Endothelial cell of hepatic sinusoid (primary cell): ENCODE results near the gene MOB3B.

ENCODE experiments used
- in situ Hi-C: cut with HindIII; loops from 2 replicates; pipeline ENCODE4 v1.10.0; 2017; ENCODE audit warnings: low sequenced_read_pairs

The MOB3B gene

GRCh38 chr9:27347889-27348288, 181.7 kb downstream of the MOB3B start:
- in situ Hi-C loops: no loop called here

- in situ Hi-C loops: no loop called here
Measured at GRCh38 chr9:27344776-27345175, 184.8 kb downstream of the MOB3B start.

DNA sequence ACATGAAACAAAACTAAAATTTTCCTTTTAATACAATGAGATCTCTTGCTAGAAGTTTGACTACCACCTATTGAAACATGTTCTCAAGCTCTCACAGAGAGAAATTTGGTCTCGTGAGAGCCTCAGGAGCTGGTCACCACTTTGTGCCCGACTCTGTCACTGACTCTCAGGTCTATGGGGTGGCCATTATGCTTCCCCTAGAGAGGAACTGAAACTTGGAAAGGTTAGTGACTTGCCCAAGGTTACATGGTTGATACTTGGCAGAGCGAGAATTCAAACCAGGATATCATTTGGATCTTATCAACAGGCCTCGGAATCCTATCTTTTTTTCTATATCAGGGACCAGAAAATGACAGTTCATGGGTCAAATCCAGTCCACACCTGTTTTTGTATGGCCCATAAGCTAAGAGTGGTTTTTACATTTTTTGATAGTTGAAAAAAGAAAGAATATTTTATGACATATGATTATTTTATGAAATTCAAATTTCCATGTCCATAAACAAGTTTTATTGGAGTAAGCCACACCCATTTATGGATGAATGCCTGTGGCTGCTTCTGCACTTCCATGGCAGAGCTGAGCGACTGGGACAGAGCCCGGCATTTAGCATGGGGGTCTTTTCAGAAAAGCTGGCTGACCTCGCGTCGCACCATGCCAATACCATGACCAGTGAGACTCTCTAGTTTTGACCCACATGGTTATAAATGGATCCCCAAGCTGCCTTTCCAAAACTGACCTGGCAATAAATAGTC, 187.9 kb downstream of the MOB3B start:
- in situ Hi-C loops: no loop called here

DNA sequence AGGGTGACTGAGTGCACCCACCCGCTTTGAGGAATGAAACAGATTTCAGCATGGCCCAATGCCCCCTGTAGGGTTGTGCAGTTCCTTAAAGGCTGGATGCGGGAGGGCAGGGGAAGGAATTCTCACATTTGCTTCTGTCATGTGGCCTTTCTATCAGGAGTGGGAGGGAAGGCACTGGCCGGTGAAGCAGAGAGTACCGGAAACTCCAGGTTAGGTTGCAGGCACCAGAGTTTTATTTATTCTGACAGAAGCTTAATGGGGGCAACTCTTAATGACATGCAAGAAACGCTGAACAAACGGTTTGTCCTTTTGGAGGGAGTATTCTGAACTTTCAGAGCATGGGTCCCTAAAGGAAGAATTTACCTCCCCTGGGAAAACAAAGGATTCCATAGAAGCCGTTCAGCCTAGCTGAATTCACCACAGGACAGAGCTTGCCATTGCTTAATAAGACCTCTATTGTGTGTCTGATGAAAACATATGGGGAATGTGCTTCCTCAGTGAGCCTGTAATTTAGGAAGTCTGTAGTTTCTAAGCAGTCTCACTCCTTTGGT, 188.6 kb downstream of the MOB3B start:
- in situ Hi-C loops: no loop called here

DNA sequence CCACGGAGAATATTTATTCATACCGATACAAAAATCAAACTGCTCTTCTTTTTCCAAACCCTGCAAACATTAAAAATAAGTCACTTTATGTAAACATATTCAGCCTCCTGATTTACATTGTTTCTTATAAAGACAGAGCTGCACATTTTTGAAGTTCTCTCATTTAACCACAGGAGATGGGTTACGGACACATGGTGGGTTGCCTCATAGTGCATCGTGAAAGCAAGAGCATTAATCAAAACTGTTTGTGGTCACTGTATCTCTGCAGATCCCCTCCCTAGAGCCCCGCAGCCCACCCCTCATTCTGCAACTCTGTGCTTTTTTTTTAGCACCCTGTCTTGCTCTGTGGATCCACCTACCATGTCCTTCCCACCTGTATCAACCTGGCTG, 189.3 kb downstream of the MOB3B start:
- in situ Hi-C loops: no loop called here

DNA sequence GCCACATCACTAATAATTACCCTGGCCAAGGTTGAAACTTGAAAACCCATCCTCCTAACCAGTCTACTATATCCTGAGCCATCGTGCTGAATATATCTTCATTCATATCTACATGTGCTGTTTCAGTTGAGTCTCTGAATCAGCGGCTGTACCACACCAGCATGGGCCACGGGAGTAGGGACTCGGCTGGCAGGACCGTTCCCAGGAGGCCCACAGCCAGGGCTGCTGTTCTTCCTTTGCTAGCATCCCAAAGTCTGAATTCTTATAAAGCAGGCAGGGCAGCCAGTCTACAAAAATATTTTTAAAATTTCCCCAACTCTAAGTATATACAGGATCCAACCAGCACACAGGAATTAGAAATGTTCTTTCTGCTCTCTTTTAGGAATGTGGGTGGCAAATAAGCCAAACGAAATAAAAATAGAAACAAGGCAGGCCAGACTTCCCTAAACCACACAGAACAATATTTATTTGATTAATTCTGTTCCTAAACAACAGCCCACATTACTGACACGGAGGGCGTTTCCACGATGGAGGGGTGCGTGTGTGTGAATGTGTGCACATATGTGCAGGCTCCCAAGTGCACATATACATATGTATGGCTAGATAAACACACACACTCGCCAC, 189.8 kb downstream of the MOB3B start:
- in situ Hi-C loops: loop anchor here (5.0 kb wide), 1 partner anchor 188 kb away; the partner anchor contains the start of gene MOB3B

GRCh38 chr9:27338527-27338903, 191.1 kb downstream of the MOB3B start:
- in situ Hi-C loops: loop anchor here (5.0 kb wide), 1 partner anchor 189 kb away; the partner anchor contains the start of gene MOB3B

GRCh38 chr9:27337833-27338526, 191.6 kb downstream of the MOB3B start:
- in situ Hi-C loops: loop anchor here (5.0 kb wide), 1 partner anchor 189 kb away; the partner anchor contains the start of gene MOB3B

GRCh38 chr9:27337236-27337635, 192.4 kb downstream of the MOB3B start:
- in situ Hi-C loops: loop anchor here (5.0 kb wide), 1 partner anchor 190 kb away; the partner anchor contains the start of gene MOB3B

DNA sequence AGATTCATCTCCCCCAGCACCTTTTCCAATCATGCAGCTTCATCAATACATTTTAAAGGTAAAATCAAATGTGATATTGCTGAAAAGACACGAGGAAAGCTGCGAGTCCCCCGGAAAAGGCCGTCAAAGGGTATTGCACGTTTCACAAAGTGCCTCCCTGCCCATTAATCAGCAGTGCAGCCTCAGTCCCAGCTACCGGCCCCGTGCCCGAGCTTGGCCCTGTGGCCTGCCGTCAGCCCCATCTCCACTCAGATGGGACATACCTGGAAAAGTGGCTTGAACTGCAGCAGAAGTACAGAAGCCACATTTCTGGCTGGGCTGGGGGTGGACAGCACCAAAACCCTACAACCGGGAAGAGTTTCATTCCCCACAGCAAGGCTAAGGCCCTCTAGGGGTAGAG, 192.8 kb downstream of the MOB3B start:
- in situ Hi-C loops: loop anchor here (5.0 kb wide), 1 partner anchor 190 kb away; the partner anchor contains the start of gene MOB3B

DNA sequence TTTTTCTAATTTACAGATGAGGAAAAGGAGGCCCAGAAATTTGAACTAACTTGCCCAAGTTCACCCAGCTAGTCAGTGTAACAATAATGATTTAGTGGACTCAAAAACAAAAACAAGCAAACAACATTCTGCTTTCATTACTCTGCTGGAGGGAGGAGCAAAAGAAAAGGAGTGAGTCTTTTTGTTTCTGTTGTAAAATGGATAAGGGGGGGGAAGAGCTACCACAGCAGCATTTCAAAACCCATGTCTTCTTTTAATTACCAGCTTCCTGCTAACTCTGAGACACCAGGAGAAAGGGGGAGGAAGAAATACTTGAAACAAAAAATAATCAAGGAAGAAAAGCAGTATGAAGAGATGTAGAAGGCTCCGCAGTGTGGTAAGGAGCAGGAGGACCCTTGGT, 193.5 kb downstream of the MOB3B start:
- in situ Hi-C loops: loop anchor here (5.0 kb wide), 1 partner anchor 191 kb away; the partner anchor contains the start of gene MOB3B

DNA sequence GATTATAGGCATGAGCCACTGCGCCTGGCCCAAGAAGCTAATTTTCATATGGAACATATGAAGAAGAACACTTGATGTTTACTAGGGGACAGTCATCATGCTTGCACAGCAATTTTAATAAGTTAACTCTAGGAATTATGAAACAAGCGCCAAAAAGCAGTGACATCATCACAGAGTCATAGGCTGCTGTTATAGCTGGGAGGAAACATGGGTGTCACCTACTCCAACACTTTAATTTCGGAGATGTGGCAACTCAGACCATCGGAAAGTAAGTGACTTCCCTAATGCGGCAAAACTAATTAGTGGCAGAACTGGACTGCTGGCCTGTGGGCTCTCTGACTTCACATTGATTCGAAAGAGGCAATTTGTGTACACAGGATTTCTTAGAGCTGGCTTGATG, 194.5 kb downstream of the MOB3B start:
- in situ Hi-C loops: loop anchor here (5.0 kb wide), 1 partner anchor 192 kb away; the partner anchor contains the start of gene MOB3B

GRCh38 chr9:27333241-27334052, 196.2 kb downstream of the MOB3B start:
- in situ Hi-C loops: no loop called here

DNA sequence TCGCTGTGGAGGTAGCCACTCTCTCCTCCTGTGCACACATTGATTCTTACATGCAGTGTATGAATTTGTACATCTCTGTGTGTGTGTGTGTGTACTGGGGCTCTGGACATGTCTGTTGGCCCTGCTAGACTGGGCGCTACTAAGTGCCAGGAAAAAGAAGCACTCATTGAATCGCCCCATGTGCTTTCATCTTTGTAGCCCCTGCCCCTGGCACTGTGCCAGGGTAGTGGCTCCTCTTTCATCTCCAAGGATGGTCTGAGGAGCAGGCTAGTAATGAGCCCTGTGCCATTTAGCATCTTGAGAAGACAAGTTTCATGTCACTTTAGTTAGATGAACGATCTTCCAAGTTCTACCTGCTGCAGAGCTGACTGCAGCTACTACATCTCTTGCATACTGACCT, 198.2 kb downstream of the MOB3B start:
- in situ Hi-C loops: no loop called here

- in situ Hi-C loops: no loop called here
Measured at GRCh38 chr9:27329291-27329690, 200.3 kb downstream of the MOB3B start.

- in situ Hi-C loops: no loop called here
Measured at GRCh38 chr9:27328483-27328882, 201.1 kb downstream of the MOB3B start.

- in situ Hi-C loops: no loop called here
Measured at GRCh38 chr9:27311184-27311583, 218.4 kb downstream of the MOB3B start.

DNA sequence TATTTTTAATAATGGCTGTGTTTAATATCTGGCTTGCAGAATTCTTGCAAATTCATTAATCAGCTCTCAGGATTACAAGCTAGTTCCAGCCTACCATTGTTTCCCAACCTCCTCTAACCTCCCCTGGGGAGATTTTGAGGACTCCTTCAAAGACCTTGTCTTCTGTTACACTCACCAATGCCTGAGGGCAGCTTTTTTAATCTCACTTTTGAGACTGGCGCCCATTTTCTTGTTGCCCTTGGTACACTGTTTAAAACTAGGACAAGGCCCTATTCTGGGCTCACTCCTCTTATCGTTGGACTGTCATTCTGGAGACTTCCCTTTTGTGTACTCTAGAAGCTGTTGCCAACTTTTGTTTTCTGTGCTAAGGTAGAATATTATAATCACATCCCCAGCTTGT, 219.0 kb downstream of the MOB3B start:
- in situ Hi-C loops: no loop called here

DNA sequence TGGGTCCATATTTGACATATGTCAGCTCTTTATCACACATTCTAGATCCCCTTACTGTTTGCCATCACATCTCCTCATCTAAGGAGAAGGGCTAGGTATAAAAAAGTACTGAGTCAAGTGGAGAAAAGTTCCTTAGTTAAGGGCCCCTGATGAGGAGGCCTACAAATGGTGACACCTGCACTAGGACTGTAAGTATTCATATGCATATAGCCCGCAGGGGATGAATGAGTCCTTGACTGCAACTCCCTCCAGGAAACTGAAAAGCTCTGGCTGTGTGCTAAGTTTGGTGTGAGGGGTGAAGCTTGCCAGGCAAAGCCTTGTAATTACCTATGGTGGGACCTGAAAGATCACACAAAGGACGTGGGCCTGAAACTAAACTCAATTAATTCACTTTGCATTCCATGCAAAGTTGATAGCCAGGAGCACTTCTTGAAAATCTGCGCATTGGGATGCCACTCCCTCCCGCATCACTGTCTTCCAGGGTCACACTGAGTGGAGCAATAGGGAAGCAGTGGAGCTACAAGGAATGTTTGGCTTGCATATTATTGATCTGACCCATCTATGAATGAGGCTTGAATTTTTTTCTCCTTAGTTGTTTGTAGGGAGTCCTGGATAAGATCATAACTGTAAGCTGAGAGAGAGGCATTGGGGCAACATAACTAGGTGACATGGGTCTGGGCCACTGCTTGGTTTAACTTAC, 220.8 kb downstream of the MOB3B start:
- in situ Hi-C loops: no loop called here

- in situ Hi-C loops: no loop called here
Measured at GRCh38 chr9:27304521-27304920, 225.1 kb downstream of the MOB3B start.
